GM10847 (cell line): ENCODE results near the gene DACH1.

ENCODE experiments used
- POLR2A ChIP-seq: IDR thresholded peaks from 2 replicates; pipeline ENCODE4 v1.6.1; 2011; ENCODE audit not compliant: insufficient read length; ENCODE audit errors: extremely low read depth

Gene DACH1

DNA sequence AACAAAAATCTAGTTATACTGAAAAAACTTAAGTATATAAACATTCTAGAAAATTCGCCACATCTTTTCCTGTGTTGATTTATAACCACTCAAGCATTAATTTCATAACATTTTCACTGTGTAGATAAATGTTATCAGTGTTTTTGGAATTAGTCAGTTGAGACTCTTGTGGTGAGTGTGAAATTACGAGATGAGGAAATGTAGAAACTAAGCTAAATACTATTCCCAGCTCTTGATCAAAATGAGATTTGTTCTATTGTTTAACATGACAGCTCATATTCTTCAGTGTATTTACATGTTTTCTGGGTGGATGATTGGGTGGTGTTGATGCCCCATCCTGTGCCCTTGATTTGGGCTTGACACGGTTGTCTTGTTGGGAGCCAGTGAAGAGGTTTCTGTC, 406.8 kb downstream of the DACH1 start:
- TF ChIP-seq POLR2A = no peak

DNA sequence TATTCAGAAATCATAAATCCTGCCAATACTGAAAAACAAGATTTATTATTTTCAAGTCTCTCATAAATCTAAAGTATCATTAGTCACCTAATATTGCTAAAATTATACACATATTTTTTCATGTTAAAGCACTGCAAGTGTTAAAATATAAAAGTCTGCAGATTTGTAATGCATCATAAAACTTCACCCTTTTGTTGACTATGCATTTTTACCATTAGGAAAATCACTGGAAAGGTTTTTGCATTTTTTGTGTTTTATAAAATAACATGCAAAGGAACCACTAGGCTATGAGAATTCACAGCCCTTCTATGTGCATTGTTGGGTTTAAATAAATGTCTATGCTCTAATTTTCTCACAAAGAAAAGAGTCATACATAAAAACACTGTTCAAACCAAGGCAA, 407.3 kb downstream of the DACH1 start:
- no peak for TF ChIP-seq POLR2A

DNA sequence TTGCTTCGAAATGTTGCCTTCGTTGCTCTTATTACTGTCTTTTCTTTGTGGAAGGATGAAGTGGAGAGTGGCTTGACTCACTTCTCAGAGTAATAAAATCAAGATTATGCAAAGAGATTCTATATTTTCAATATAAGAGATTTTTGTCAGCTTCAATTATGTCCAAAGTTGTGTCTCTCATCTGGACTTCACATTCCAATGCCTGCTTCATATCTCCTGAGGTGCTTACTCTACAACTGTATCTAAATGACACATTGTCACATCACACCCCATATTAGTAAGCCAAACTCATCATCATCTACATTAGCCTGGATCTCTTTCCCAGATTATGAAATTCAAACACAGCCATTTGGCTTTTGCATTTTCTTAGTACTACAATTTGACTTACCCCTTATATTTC, 409.4 kb downstream of the DACH1 start:
- no peak for TF ChIP-seq POLR2A

DNA sequence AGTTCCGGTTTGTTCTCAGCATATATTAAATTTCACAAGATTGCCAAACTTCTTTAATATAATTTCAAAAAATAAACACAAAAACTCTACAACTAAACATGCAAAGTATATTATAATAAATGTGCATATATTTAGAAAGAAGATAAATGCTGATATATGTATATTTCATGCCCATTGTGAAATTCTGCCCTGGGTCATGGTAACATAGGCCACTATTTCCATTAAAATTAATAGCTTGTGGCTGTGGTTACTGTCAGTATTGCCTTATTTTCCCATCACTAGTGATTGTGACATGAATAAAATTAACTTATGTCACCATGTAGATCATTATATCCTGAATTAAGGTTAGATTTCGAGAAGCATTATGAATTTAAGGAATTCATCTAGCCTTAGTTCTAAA, 410.9 kb downstream of the DACH1 start:
- TF ChIP-seq POLR2A = no peak

DNA sequence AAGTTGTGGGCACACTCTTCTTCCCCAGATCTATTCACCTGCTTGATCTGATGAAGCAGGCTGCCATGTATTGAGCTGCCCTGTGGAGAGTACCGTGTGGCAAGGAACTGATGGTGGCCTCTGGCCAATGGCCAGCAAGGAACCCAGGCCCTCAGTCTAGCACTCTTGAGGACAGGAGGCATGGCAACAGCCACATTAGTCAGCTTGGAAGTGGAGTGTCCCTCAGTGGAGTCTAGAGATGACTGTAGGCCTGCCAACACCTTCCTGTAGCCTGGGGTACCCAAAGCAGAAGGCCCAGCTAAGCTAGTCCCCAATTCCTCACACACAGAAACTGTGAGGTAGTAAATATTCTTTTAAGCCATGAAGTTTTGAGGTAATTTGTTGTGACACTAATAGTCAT, 412.5 kb downstream of the DACH1 start:
- no peak for TF ChIP-seq POLR2A

DNA sequence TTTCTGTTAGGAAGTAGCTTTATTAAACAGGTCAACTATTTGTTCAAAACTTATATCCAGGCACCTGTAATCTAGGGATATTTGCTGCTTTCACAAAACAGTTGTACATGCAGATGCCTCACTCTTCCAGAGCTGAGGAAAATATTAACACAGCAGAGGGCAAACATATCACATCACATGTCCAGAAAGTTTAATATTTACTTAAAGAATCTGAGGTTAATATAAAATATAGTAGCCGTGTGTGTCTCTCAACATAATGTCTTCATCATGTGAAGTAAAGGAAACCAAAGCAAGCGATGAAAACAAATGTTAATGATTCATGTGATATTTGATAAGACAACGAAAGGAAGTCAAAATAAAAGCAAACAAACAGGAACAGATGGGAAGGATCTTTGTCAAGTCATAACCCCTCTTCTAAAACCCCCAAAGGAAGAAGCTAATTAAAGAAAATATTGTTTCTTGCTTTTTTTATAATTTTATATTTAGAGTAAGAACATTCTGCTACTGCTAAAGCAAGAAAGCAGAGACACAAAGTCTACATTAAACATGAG, 418.8 kb downstream of the DACH1 start:
- TF ChIP-seq POLR2A = no peak

DNA sequence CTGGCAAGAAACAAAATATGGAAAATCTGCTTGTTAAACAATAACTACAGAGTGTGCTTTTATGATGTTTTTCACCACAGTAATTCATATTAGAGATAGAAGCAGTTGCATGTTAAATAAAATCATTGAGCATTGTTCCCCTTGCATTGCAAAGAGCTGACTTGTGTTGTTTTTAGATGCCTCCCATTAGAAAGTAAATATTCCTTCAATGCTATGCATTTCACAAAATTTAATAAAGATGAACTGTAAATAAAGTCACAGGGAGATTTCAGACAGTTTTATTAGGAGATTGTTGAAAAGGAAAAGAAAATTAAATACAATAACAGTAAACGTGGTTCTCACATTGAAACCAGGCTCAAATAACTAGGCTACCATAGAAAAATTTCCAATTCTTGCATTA, 429.3 kb downstream of the DACH1 start:
- TF ChIP-seq POLR2A = no peak

DNA sequence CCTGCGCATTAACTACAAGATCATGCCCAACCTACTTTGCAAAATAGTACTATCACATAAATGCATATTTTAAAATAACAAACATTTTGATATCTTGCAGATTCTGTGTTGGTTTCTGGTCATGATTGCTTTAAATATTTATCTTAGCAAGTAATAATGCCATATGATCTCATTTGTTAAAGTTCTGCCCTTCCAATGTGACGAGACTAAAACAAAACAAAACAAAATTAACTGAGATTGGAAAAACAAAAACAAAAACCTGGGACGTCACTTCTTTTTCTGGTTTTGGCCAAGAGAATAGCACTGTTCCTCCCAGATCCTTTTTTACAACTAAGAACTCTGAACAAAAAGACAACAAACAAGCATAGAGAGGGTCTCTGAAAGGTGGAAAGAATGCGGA, 436.3 kb downstream of the DACH1 start:
- TF ChIP-seq POLR2A = no peak

DNA sequence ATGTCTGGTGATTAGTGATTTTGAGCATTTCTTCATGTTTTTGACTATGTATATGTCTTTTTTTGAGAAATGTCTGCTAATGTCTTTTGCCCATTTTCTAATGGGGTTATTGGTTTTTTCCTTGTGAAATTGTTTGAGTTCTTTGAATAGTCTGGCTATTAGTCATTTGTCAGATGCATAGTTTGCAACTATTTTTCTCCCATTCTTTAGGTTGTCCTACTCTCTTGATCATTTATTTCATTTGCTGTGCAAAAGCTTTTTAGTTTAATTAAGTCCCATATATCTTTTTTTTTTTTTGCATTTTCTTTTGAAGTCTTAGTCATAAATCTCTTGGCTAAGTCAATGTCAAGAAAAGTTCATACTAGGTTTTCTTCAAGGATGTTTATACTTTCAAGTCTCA, 449.8 kb downstream of the DACH1 start:
- no peak for TF ChIP-seq POLR2A

DNA sequence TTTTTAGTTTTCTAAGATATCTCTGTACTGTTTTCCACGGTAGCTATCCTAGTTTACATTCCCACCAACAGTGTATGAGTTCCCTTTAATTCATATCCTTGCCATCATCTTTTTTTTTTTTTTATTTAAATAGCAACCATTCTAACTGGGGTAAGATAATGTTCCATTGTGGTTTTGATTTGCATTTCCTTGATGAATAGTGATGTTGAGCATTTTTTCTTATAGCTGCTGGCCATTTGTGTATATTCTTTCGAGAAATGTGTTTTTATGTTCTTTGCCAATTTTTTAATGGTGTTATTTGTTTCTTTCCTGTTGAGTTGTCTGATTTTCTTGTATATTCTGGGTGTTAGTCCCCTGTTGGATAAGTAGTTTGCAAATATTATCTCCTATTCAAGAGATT, 454.8 kb downstream of the DACH1 start:
- TF ChIP-seq POLR2A = no peak

DNA sequence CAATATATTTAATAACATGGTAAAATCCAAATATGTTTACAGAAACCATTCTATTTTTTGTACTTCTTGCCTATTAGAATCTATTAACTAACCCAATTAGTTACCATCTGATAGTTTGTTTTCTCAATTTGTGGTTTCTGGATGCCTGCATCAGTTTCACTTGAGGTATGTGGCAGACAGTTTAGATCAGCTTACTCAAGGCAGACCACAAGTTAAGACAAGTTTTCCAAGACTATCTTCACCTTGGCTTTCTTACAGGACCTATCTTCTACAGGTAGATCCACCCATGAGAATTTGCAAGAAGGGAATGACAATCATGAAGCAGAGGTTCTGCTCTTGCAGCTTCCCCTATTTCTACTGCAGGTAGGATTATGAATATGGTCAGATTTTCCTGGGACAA, 458.6 kb downstream of the DACH1 start:
- no peak for TF ChIP-seq POLR2A

DNA sequence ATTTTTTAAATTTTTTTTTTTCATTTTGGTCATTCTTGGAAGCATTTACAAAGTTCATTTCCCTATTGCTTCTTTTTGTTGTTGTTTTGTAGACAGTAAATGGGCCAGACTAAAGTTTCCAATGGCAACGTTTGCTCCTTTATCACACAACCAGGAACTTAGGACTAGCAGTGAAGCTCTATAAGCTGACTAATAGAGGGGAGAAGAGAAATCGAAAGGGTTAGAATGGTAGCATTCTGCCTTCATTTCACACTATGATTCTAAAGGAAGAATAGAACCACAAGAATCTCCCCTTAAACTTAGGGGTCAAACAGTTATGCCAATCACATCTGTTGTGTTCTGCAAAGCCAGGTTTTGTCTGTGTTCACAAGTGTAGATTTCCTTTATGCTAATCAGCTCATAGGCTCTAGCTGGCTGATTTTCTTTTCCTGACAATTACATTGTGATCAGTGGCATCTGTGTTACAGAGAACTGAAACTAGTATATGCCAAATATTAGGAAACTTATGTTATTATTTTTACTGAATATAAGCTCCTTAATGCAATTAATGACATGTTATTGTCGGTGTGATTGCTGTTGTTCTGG, 467.3 kb downstream of the DACH1 start:
- TF ChIP-seq POLR2A = no peak

DNA sequence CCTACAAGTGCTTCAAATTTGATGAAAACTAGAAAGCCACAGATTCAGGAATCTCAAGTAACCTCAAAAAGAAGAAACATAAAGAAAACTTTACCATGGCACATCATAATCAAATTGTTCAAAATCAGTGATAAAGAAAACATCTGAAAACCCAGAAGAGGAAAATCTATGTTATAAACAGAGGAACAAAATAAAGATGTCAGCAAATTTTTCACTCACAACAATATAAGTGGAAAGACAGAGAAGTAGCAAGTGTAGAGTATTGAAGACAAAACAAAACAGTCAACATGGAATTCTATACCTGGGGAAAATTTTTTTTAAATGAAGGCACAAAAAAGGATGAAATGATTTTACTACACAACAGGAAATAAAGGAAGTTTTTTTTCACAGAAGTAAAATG, 470.9 kb downstream of the DACH1 start:
- no peak for TF ChIP-seq POLR2A

DNA sequence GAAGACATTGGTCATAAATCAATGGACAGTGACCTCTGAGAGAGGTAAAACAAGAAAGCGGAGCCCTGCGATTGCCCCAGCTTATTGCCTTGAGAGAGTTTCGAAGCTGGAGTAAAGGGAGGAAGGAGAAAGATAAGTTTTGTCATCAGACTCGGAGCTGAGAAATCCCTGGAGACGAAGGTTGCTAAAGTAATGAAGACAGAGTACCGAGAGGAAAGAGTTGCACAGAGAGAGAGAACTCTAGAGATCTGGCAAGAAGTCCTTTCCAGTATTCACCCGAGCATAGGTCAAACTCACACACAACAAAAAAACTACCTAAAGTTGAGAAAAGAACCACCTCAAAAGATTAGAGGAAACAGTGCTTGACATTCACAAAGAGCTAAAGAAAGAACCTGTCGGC, 472.0 kb downstream of the DACH1 start:
- TF ChIP-seq POLR2A = no peak

DNA sequence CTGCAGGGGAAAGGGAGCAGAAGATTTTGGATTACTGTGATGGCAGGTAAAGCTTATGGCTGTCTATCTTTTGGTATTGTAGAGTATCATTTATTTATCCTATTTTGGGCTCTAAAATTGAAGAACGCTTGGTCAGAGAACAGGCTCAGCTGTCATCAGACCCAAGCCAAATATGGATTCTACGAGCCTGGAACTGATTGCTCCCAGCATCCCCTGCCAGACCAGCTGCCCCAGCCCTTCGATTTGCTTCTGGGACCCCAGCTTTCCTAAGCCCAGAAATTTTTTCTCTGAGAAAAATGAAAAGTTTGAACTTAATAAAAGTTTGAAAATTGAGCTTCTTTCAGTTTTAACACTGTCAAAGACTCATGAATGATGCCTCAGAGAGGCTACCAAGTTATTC, 472.8 kb downstream of the DACH1 start:
- no peak for TF ChIP-seq POLR2A
